LoVo (cell line): Measurements from ENCODE around the gene ADSS2.
"Not testable (repeated sequence)": the region's sequence is repeated elsewhere in the genome, so short reads cannot be mapped to it uniquely, and the experiment has no call there.

Experiments
- DNase-seq: peaks from one replicate; pipeline ENCODE4 v3.0.0-alpha.2; 2016; ENCODE audit warnings: low spot score

ADSS2 gene

DNA sequence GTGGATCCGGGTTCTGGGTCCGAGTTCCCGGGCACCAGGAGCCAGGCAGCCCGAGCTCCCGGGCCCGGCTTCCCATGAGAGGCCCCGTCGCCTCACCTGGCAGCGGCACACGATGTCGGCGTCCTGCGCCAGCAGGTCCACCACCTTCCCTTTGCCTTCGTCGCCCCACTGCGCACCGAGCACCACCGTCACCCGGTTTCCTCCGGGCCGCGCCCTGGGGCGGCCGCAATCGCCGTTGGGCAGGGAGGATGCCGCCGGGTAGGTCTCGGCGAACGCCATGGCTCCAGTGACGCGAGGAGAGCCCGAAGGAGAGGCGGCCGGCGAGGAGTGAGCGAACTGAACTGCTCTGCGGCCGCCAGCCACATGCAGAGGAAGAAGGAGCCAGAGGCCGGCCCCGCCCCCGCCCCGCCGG lies at the start of gene ADSS2:
Gene ADSS2 (minus strand): TSS at position 371 of the 412 bp plus-strand sequence. CDS start 92 bp downstream, at position 279.
- DNase-seq = no peak

DNA sequence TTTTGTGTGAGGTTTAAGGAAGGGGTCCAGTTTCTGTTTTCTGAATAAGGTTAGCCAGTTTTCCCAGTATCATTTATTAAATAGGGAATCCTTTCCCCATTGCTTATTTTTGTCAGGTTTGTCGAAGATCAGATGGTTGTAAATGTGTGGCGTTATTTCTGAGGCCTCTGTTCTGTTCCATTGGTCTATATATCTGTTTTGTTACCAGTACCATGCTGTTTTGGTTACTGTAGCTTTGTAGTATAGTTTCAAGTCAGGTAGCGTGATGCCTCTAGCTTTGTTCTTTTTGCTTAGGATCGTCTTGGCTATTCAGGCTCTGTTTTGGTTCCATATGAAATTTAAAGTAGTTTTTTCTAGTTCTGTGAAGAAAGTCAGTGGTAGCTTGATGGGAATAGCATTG lies 48.8 kb upstream of the ADSS2 start:
- not testable (repeated sequence) for DNase-seq

DNA sequence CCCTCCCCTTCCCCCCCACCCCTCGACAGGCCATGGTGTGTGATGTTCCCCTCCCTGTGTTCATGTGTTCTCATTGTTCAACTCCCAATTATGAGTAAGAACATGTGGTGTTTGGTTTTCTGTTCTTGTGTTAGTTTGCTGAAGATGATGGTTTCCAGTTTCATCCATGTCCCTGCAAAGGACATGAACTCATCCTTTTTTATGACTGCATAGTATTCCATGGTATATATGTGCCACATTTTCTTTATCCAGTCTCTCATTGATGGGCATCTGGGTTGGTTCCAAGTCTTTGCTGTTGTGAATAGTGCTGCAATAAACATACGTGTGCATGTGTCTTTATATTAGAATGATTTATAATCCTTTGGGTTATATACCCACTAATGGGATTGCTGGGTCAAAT lies 47.8 kb upstream of the ADSS2 start:
- not testable (repeated sequence) for DNase-seq

DNA sequence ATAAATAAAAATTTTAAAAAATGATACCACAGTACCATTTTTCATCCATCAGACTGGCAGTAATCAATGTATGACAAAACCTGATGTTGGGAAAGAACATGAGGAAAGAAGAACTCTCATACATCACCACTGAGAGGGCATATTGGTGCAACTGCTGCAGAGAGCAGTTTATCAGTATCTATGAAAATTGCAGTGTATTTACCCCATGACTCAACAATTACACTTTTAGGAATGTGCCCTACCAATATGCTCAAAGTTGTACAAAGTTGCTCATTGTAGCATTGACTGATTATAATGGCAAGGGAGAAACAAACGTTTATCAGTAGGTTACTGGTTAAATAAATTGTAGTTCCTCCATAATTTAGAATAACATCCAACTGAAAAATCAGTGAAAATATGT lies 46.1 kb upstream of the ADSS2 start:
- DNase-seq = no peak

DNA sequence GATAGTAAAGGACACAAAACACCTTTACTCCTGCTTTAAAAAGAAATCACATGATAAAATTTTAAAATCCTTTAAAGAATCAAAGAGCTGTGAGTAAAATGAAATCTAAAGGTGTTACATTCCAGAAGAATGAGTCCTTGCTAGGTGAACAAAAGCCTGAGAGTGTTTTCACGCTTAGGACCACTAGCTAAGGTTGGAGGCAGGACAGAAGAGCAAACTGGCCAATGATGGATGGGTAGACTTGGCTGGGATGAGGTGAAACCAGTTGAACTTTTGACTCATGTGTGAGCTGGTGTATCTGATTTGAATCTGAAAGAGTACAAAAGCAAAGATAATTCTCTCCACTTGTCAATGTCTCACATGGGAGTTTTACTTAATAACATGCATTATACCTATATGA lies 44.5 kb upstream of the ADSS2 start:
- DNase-seq = no peak

DNA sequence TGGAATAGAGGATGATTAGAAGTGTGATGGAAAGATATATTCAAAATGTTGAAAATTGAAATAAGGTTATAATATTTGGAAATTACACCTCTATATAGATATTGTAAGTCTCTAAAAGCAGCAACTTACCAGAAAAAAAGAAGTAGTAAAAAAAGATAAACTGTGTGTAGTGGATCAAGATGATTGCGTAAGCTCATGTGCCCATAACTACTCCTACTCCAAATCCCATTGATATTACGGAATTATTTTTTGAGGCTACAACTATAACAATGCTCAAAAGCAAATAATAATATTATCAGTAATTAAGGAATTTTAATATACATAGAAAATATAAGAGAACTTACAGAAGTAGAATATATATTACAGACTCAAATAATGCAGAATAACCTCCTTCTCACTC lies 42.9 kb upstream of the ADSS2 start:
- no peak for DNase-seq

DNA sequence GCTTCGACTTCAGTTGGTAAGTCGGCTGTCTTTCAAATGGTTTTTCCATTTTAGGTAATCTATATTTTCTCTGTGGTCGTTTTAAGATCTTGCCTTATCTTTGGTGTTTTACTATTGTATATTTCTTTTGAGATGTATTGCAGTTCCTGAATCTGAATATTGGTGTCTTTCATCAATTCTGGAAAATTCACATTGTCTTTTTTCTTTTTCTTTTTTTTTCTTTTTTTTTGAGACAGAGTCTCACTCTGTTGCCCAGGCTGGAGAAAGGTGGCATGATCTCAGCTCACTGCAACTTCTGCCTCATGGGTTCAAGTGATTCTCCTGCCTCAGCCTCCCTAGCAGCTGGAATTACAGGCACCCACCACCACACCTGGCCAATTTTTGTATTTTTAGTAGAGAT lies 33.3 kb upstream of the ADSS2 start:
- DNase-seq = not testable (repeated sequence)

DNA sequence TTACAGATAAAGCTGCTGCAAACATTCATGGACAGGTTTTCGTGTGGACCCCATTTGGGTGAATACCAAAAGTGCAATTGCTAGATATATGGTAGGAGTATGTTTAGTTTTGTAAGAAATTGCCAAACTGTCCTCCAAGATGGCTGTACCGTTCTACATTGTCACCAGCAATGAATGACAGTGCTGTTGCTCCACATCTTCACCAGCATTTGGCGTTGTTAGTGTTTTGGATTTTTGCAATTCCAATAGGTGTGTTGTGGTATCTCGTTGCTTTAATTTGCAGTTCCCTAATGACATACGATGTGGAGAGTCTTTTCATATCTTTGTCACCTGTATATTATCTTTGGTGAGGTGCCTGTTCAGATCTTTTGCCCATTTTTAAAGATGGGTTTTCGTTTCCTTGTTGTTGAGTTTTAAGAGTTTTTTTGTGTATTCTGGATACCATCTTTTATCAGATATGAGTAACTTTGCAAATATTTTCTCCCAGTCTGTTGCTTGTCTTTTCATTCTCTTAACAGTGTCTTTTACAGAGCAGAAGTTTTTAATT lies 21.4 kb upstream of the ADSS2 start:
- no peak for DNase-seq

DNA sequence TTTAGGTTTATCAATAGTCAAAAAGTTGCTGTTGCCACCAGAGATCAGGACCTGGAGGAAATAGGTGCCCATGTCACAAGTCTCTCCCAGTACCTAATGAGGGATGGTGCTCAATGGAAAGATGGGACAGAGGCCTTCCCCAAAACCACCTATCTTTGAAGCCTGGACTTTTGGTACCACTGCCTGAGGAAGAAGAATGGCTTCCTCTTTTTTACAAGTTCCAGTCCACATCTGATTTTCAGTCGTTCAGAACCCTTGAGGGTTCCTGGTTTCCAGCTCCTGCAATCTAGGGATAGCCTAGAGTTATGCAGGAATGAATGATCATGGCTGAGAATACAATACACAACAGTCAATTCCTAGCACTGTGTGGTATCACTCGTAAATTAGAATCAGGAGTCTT lies 15.0 kb upstream of the ADSS2 start:
- DNase-seq = no peak

DNA sequence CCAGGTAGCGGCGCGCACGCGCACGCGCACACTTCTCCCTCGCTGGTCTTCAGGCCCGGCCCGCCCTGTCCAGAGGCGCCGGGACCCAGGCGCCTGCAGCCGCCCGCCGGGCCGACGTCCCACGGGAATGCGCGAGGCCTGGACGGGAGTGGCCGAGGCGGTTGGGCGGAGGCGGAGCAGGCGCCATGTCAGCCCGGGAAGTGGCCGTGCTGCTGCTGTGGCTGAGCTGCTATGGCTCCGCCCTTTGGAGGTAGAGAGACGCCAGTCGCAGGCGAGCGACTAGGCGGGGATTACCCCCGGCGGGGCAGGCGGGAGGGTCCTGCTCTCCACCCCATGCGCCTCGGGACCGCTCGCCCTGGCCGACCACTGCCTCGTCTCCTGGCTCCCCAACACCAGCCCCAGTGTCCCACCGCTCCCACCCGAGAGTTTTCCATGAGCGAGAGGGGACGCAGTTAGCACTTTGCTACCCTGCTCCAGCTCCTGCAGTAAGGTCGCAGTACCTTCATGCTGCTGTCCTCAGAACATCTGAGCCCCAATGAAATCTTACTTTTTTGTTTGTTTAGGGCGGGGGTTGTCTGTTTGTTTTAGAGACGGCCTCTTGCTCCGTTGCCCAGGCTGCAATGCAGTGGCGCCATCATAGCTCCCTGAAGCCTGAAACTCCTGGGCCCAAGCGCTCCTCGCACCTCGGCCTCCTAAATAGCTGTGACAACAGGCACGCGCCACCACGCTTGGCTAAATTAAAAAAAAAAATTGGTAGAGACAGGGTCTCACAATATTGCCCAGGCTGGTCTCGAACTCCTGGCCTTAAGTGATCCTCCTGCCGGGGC lies 9.7 kb upstream of the ADSS2 start, which contains the start of gene CATSPERE:
Gene CATSPERE (plus strand): TSS at position 29 of the 827 bp plus-strand sequence. CDS start 157 bp downstream, at position 186.
- peak; percentile 86 for DNase-seq

DNA sequence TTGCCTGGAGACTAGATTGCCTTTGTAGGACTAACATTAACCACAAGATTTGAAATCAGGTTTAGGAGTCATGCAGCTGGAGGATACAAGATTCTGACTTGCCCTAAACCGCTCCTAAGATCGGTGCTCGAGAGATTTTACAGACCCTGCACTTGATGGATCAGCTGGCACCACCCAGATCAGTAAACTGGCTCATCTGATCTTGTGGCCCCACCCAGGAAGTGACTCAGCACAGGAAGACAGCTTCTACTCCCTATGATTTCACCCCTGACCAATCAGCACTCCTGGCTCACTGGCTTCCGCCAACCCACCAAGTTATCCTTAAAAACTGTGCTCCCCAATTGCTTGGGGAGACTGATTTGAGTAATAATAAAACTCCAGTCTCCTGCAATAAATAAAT lies 8.5 kb upstream of the ADSS2 start:
- peak; percentile 15 for DNase-seq

DNA sequence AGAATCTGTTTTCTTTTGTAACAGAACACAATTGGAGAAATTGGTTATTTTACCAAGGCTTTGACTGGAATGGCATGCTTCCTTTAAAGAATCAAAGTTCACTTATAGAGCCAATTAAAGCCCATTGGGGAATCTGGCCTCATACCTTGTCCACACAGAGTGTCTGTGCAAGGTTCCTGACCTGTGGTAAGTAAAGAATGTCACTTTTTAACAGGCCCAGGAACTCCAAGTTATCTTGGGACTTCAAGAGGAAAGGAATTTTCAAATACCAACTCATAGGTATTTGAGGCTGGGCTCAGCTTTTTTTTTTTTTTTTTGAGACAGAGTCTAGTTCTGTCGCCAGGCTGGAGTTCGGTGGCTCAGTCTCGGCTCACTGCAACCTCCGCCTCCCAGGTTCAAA lies 7.1 kb upstream of the ADSS2 start:
- no peak for DNase-seq

DNA sequence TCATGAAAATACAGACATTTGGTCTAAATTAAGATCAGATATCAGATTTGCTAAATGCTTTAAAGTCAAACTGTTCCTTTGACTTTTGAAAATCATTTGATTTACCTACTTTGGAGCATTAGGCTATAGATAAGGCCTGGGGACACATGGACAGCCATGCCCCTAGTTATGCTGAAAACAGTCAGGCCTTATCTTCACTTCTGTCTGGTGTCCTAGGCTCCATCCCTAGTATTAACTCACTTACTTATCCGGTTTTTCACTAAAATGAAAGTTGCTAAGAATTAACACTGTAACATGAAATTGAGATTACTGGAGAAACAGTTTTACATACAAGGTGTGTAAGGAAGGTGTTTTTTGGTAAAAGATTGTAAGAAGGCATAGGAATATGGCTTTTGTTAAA lies 4.9 kb upstream of the ADSS2 start:
- no peak for DNase-seq

DNA sequence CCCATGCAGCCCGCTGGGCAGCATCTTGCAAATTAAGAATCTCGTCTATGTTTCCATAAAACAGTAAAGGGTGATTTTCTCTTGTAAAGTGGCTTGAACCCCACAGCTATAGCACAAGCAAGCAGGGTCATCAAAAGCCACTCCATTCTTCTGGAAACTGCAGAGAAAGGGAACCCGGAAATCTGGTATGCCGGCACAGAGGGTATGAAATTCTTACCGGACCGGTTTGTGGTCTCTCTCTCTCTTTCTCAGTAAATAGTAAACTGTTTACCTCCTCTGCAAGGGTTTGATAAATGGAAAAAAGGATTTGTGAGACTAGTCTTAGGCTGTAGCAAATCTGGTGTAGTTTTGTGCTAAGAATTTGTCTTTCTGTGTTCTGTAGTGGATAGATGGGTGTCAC lies 2.7 kb upstream of the ADSS2 start:
- DNase-seq = no peak

DNA sequence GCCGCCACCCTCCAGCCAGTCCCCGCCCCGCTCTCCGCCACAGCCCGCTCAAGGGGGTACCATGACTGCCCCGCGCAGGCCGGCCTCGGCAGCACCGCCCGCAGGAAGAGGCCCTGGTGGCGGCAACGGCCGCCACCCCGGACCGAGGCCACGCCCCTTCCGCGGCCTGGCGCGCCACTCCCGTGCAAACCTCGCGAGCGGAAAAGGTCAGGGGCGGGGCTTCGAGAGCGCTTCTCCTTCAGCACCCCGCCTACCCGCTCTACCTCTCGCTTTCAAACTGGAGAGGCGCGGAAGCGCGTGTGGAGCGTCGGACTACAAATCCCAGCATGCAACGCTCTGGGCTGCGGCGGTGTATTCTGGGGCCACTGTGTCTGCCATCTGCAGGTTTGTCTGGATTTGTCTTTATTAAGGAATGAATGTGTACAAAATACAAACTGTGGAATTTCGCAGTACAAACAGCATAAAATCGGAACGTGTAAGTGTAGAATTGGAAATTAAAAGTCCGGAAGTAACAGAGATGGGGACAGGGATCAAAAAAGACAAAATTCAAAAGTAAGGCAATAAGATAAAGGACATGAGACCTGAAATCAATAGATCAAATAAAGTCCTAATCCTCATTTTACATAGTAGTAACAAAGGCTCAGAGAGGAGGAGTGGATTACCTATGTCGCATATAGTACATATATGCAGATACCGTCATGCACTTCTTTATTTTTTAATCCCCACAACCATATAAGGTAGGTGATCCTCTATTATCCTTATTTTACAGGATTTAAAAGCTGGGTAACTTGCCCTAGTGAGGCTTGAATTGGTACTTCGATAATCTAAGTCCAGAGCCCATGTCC lies 464 bp upstream of the ADSS2 start:
- peak; percentile 98 for DNase-seq

DNA sequence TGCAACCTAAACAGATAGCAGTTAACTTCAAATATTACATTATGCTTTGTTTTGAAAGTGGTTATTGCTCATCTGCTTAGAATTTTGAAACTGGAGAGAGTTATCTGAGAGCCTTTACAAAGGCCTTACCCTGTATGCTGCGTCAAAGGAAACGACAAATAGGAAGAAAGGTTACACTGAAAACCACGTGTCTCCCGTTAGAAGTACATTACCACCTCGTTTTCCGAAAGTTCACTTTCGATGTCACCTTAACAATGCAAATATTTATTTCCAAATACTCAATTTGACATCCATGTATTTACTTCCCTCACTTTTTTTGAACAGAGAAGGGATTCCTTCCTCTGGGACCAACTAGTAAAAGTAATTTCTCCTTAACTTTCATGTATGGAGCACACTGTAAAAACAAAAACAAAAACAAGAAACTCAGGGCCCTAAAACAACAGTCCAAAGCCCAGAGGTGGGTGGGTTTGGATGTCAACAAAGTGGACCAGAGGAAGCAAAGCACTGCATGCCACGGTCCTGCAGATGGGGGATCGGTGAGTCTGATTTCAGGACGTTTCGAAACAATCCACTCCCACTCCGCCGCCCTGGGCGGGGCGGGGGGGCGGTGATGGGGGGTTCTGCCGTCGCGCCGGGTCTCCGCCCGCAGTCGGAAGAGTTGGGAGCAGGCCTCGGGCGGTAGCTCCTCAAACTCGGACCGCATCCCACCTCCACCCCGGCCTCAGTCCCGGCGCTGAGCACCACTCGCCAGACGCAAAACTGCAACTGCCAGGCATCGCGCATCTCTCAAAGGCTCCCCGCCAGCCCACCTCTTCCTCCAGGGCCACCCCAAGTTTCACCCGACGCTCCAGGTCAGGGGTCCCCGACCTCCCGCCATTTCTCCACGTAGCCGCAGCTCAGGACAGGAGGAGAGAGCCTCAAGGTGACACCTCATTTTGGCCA lies 841 bp downstream of the ADSS2 start:
- DNase-seq = peak; percentile 47

DNA sequence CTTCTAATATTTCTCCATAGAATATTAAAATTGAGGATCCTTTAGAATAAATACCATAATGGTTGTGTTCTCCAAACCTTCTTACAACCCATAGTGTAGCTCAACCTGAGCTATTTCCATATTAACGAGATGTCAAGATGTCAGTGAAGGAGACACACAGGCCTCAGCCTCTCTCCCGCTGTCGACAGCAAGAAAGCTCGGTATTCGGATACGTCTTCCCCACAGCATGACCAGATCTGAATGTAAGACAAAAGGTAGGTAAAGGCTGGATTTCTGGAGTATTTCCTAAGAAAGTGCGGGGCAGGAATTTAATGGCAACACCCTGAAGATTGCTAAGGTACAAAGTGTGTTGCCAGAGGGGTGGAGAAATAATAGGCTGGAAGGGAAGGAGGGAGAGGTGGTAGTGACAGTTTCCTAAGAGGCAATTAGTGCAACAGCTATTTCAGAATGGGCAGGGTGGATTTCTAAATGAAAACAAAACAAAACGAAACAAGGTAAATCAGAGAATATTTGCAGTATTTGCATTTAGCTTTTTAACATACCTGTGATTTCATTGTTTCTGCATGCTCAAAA lies 1.7 kb downstream of the ADSS2 start:
- DNase-seq = no peak

DNA sequence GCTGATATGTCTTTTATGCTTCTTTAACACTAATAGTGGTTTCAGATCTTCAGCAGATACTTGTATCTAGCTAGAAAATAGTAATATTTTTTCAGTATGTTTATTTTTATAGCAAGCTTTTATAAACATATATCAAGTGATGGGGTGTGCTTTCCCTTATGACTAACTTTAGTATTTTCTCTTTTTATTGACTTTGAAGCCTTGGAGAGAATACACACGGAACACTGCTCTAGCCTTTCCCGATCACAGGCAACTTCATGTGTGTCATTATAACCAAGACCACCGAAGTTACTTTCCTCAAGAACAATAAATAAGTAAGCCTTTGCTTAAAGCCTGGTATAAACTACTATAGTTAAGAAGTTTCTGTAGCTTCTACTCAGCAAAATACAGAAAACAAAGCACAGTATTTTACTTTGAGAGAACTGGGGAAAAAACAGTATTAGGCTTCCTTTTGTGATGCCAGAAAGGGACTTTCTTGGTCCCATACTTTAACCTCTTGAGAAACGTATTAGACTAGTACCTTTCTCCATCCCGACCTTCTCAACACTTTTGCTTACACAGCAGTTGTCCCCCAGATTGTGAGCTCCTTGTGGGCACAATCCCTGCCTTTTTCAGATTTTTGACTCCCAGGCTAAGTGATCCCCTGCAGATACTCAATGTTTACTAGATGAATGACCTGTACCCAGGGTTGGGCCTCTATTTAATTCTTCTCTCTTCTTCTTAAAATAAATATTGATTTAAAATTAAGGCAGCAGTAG lies 3.3 kb downstream of the ADSS2 start:
- DNase-seq = no peak

DNA sequence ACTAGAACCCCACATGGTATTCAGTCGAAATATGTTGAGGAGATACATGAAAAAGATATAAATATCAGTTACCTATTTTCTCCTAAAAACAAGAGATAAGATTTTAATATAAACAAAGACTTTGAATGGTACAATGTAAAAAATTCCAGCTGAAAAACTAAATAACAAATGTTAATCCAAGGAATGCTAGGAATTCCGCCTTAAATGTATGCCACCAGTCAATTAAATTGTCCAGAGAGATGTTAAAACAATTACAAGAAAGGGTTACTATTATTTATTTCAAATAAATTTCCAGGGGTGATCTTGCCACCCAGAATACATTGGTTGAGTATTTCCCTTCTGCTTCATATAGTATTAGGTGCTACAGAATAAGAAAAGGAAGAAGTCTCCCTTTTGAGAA lies 4.2 kb downstream of the ADSS2 start:
- DNase-seq = no peak

DNA sequence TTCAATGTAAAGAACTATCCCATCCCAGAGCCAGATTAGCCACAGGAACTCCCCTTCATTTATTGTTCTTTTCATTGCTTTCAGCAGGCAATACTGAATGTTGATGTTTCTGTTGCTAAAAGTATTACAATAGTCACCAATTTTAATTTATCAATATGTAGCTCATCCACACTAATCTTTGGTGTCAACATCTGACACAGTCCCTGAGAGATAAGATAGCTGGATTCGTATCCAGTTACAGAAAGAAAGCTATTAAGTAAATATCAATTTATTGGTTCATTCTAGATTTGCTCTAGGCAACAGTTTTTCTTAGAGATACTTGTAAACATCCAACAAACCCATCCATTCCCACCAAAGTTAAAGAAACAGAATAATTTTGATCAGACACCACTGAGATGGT lies 4.7 kb downstream of the ADSS2 start:
- DNase-seq = no peak
